GM18870 (cell line): ENCODE data around the gene SLCO3A1.
"Not testable (repeated sequence)": the region's sequence is repeated elsewhere in the genome, so short reads cannot be mapped to it uniquely, and the experiment has no call there.

Source experiments
- ATAC-seq: cut with Tn5 transposase; IDR thresholded peaks from one replicate; pipeline ENCODE4 v1.9.1; 2021; ENCODE audit warnings: moderate library complexity; ENCODE audit not compliant: unreplicated experiment

SLCO3A1 gene

GRCh38 chr15:92178911-92179310 is 325.4 kb downstream of the SLCO3A1 start:
- no peak for ATAC-seq

- no peak for ATAC-seq
These were observed 330.6 kb downstream of the SLCO3A1 start for GRCh38 chr15:92184142-92184541.

GRCh38 chr15:92184679-92185230 is 331.2 kb downstream of the SLCO3A1 start:
- ATAC-seq, result no peak

GRCh38 chr15:92187975-92188374 is 334.5 kb downstream of the SLCO3A1 start:
- no peak for ATAC-seq

- no peak for ATAC-seq
These were observed 335.7 kb downstream of the SLCO3A1 start for GRCh38 chr15:92189166-92189565.

GRCh38 chr15:92195241-92195640 is 341.7 kb downstream of the SLCO3A1 start:
- ATAC-seq, result no peak

GRCh38 chr15:92196342-92196741 is 342.8 kb downstream of the SLCO3A1 start:
- no peak for ATAC-seq

GRCh38 chr15:92197746-92198145 is 344.2 kb downstream of the SLCO3A1 start:
- no peak for ATAC-seq

- no peak for ATAC-seq
These were observed 347.4 kb downstream of the SLCO3A1 start for GRCh38 chr15:92200891-92201290.

GRCh38 chr15:92205255-92205739 is 351.8 kb downstream of the SLCO3A1 start:
- ATAC-seq, result no peak

- ATAC-seq, result not testable (repeated sequence)
These were observed 354.1 kb downstream of the SLCO3A1 start for GRCh38 chr15:92207601-92208000.
